Retinal pigment epithelial cell (primary cell): ENCODE data around the gene C3orf20.

Experiments
- DNase-seq: peaks from one replicate; pipeline ENCODE4 v3.0.0-alpha.2; 2010; ENCODE audit warnings: low read depth
- H3K4me3 ChIP-seq: 2 replicates; pipeline ENCODE4 v1.5.1; 2011; ENCODE audit warnings: mild to moderate bottlenecking, low read length, control low read depth, moderate library complexity
- TF ChIP-seq, protein P1 (sequence below): conservative IDR thresholded peaks from 2 replicates; pipeline ENCODE4 v1.5.1; 2011; ENCODE audit warnings: low read depth, low read length, control low read depth, inconsistent platforms

The C3orf20 gene

GRCh38 chr3:14773691-14774128 is 98.8 kb downstream of the C3orf20 start:
- no peak overlapping the region for H3K4me3 ChIP-seq
- TF ChIP-seq, protein P1, sequence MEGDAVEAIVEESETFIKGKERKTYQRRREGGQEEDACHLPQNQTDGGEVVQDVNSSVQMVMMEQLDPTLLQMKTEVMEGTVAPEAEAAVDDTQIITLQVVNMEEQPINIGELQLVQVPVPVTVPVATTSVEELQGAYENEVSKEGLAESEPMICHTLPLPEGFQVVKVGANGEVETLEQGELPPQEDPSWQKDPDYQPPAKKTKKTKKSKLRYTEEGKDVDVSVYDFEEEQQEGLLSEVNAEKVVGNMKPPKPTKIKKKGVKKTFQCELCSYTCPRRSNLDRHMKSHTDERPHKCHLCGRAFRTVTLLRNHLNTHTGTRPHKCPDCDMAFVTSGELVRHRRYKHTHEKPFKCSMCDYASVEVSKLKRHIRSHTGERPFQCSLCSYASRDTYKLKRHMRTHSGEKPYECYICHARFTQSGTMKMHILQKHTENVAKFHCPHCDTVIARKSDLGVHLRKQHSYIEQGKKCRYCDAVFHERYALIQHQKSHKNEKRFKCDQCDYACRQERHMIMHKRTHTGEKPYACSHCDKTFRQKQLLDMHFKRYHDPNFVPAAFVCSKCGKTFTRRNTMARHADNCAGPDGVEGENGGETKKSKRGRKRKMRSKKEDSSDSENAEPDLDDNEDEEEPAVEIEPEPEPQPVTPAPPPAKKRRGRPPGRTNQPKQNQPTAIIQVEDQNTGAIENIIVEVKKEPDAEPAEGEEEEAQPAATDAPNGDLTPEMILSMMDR, result no peak
- DNase-seq, result no peak

- TF ChIP-seq, protein P1, result no peak
- DNase-seq, result no peak
- no peak overlapping the region for H3K4me3 ChIP-seq
Observed at GRCh38 chr3:14774431-14774830, 99.5 kb downstream of the C3orf20 start.

DNA sequence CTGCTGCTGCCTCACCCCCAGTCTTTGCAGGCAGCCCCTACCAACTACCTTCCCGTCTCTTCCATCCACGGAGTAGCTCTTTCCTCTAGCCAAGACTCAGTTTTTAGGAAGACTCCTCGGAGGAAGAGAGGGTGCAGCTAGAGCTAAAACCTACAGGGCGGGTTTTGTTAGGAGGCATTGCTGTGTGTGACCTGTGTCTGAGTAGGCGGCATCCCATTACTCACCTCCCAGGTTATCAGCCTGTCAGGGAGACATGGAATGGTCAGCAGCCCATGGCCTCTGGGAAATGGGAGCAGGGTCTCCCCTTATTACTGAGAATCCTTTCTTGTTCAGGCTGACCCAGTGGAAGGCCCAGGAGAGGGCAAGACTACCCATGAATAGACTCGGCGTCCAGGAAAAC is 100.1 kb downstream of the C3orf20 start:
- DNase-seq, result no peak
- H3K4me3 ChIP-seq, result no peak overlapping the region
- TF ChIP-seq, protein P1, result no peak

- TF ChIP-seq, protein P1, result no peak
- H3K4me3 ChIP-seq, result no peak overlapping the region
- no peak for DNase-seq
Observed at GRCh38 chr3:14775563-14775962, 100.6 kb downstream of the C3orf20 start.

DNA sequence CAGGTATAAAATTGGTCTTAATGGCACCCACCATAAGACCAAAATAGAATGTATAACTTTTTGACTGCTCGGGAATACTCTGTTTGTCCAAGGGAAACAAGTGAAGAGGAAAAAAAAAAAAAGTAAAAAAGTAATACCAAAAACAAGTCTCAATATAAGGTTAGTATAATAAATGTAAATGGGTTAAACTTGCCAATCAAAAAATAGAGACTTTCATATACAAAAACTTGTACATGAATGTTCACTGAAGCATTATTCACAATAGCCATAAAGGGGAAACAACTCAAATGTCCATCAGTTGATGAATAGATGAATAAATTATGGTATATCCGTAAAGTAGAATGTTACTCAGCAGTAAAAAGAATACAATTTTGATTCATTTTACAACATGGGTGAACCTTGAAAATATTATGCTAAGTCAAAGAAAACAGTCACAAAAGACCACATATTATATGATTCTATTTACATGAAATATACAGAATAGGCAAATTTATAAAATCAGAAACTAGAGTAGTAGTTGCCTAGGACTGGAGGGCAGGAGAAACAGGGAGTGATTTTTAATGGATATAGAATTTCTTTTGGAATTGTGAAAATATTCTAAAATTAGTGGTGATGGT is 104.2 kb downstream of the C3orf20 start:
- TF ChIP-seq, protein P1, result no peak
- H3K4me3 ChIP-seq, result no peak overlapping the region
- no peak for DNase-seq

- TF ChIP-seq, protein P1, result peak; percentile 74
- DNase-seq, result no peak
- H3K4me3 ChIP-seq, result no peak overlapping the region
Observed at GRCh38 chr3:14780927-14781507, 106.1 kb downstream of the C3orf20 start.

DNA sequence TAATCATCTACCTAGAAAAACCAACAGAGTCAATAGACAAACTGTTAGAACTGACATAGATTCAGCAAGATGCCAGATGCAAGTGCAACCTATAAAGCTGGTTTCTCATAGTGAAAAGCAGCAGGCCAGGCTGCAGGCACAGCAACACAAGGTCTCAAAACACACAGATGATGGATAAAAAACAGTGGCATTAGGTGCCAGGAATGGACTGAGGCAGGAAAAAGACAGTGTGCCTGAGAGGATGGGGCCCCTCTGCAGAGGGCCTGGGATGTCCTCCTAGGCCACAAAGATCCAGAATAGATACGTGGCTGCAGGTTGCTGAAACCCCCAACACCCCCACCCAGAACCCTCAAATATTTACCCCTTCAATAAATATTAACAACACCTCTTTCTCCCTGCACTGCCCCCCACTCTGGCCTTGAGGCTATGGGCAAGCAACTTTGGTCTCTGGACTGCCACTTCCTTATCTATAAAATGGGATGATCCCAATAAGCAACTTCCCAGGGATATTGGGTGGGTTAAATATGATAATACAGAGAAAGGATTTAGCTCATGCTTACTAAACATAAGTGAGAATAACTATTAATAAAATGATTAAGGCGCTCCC is 108.6 kb downstream of the C3orf20 start:
- TF ChIP-seq, protein P1, result no peak
- no peak overlapping the region for H3K4me3 ChIP-seq
- no peak for DNase-seq
